Left ventricle myocardium inferior (tissue), 1 donor: Measurements from ENCODE around the gene RNF19B. TPM values are rescaled to one million over a fixed set of nuclear protein-coding genes. Genes with fewer than 3 reads are reported as not detected.
A peak's percentile ranks its signal among the peaks of the same experiment; 100 is the strongest.
"Not testable (repeated sequence)": the region's sequence is repeated elsewhere in the genome, so short reads cannot be mapped to it uniquely, and the experiment has no call there.

Experiments used
- DNase-seq: peaks from one replicate; pipeline ENCODE4 v3.0.0-alpha.2; 2020
- H3K27ac ChIP-seq: fragments of 200-600 bp; replicated peaks from 2 replicates; pipeline ENCODE4 v1.8.0; 2021
- H3K27me3 ChIP-seq: fragments of 200-600 bp; 2 replicates; pipeline ENCODE4 v1.8.0; 2021; ENCODE audit warnings: low read depth
- H3K36me3 ChIP-seq: fragments of 200-600 bp; 2 replicates; pipeline ENCODE4 v1.8.0; 2021
- H3K4me1 ChIP-seq: fragments of 200-600 bp; 2 replicates; pipeline ENCODE4 v1.8.0; 2021
- H3K4me3 ChIP-seq: fragments of 200-600 bp; 2 replicates; pipeline ENCODE4 v1.8.0; 2021; ENCODE audit warnings: mild to moderate bottlenecking, moderate library complexity
- H3K9me3 ChIP-seq: fragments of 200-600 bp; replicated peaks from 2 replicates; pipeline ENCODE4 v1.8.0; 2021
- CTCF ChIP-seq: fragments of 200-600 bp; IDR thresholded peaks from 2 replicates; pipeline ENCODE4 v1.8.0; 2021; ENCODE audit warnings: antibody characterized with exemption, mild to moderate bottlenecking, borderline replicate concordance
- intact Hi-C: fragments of 100-400 bp; cut with micrococcal nuclease; formaldehyde crosslinking; loops from one replicate; pipeline ENCODE4 v1.11.0; 2022
- total RNA-seq: library from RNA; stranded (reverse); fragmentation: NEBNext Ultra II Directional; extraction: Animal tissue kit (Norgen Biotek cat#: 25700); gene quantifications from one replicate; pipeline ENCODE4 v1.2.1, GENCODE V29; 2021
- donor health status: DM: no; HTN: yes; CAD: no; lungs with severe emphysema.

Gene RNF19B
- total RNA-seq, 1 donor from 2014 or later = 15.4 TPM

- no peak for DNase-seq
- no peaks in the 10 kb centered on the region for H3K9me3 ChIP-seq
- TF ChIP-seq CTCF = no peak
- no peak overlapping the region for H3K27ac ChIP-seq
- H3K4me1 ChIP-seq = peaks cover 11% of the 10 kb centered on the region
- H3K27me3 ChIP-seq = no peaks in the 10 kb centered on the region
- intact Hi-C loops = no loop called here
- no peak overlapping the region for H3K4me3 ChIP-seq
- H3K36me3 ChIP-seq = no peaks in the 10 kb centered on the region
Observed at GRCh38 chr1:32978854-32979253, 14.2 kb upstream of the RNF19B start.

GRCh38 chr1:32977546-32978087 lies 13.0 kb upstream of the RNF19B start:
- Histone ChIP-seq H3K27ac (no peak overlapping the region), H3K9me3 (no peaks in the 10 kb centered on the region), H3K4me3 (no peak overlapping the region), H3K4me1 (peaks cover 17% of the 10 kb centered on the region), H3K36me3 (no peaks in the 10 kb centered on the region), H3K27me3 (no peaks in the 10 kb centered on the region)
- DNase-seq = no peak
- TF ChIP-seq CTCF = no peak
- intact Hi-C loops = no loop called here

GRCh38 chr1:32975055-32975454 lies 10.4 kb upstream of the RNF19B start:
- H3K9me3 ChIP-seq, H3K4me3 ChIP-seq, H3K36me3 ChIP-seq, intact Hi-C loops, H3K27me3 ChIP-seq, H3K27ac ChIP-seq, H3K4me1 ChIP-seq, DNase-seq: not testable (repeated sequence)

- H3K27ac ChIP-seq, H3K36me3 ChIP-seq, intact Hi-C loops, H3K27me3 ChIP-seq, DNase-seq, H3K9me3 ChIP-seq, H3K4me1 ChIP-seq: not testable (repeated sequence)
- H3K4me3 ChIP-seq = peak overlapping the region; percentile 76
Observed at GRCh38 chr1:32973458-32973857, 8.8 kb upstream of the RNF19B start.

GRCh38 chr1:32972814-32973428 lies 8.3 kb upstream of the RNF19B start:
- Histone ChIP-seq H3K4me1 (peaks cover 9% of the 10 kb centered on the region), H3K27me3 (no peaks in the 10 kb centered on the region), H3K36me3 (no peaks in the 10 kb centered on the region), H3K9me3 (no peaks in the 10 kb centered on the region), H3K4me3 (peak overlapping the region; percentile 76), H3K27ac (no peak overlapping the region)
- DNase-seq = peak; percentile 45
- intact Hi-C loops = no loop called here
- no peak for TF ChIP-seq CTCF

- Histone ChIP-seq H3K27me3 (no peaks in the 10 kb centered on the region), H3K9me3 (no peaks in the 10 kb centered on the region), H3K27ac (no peak overlapping the region), H3K36me3 (no peaks in the 10 kb centered on the region), H3K4me1 (peaks cover 9% of the 10 kb centered on the region), H3K4me3 (no peak overlapping the region)
- no peak for TF ChIP-seq CTCF
- intact Hi-C loops = no loop called here
- DNase-seq = no peak
Observed at GRCh38 chr1:32971576-32971975, 7.0 kb upstream of the RNF19B start.
